Activated T-helper 9 cell treated with anti-CD3 and anti-CD28 coated beads, Interleukin-2, amount 50 U/mL, for 16 hours (primary cell): ENCODE measurements around the gene YARS1.

Experiments
- DNase-seq: peaks from one replicate; pipeline ENCODE4 v3.0.0-alpha.2; 2020; ENCODE audit warnings: low read depth

YARS1 gene

GRCh38 chr1:32817159-32817814, at the start of gene YARS1, which contains the start of gene S100PBP:
Gene YARS1, minus strand, starts transcription at chr1:32817358. Its CDS starts 114 bp downstream, at chr1:32817244.
Gene S100PBP, plus strand, starts transcription at chr1:32817653. Its CDS starts 8,447 bp downstream, at chr1:32826100.
- DNase-seq, result peak; percentile 100

GRCh38 chr1:32865639-32866405, 48.7 kb upstream of the YARS1 start:
- no peak for DNase-seq

- no peak for DNase-seq
These were observed 47.3 kb upstream of the YARS1 start for GRCh38 chr1:32864375-32865019.

GRCh38 chr1:32863881-32864245, 46.7 kb upstream of the YARS1 start:
- no peak for DNase-seq

GRCh38 chr1:32863218-32863880, 46.2 kb upstream of the YARS1 start:
- no peak for DNase-seq

- no peak for DNase-seq
These were observed 44.9 kb upstream of the YARS1 start for GRCh38 chr1:32861904-32862695.

GRCh38 chr1:32860566-32860965, 43.4 kb upstream of the YARS1 start:
- no peak for DNase-seq

GRCh38 chr1:32859915-32860314, 42.8 kb upstream of the YARS1 start:
- no peak for DNase-seq

GRCh38 chr1:32858791-32859190, 41.6 kb upstream of the YARS1 start:
- DNase-seq, result no peak

GRCh38 chr1:32858136-32858535, 41.0 kb upstream of the YARS1 start:
- no peak for DNase-seq

- DNase-seq, result no peak
These were observed 38.9 kb upstream of the YARS1 start for GRCh38 chr1:32855861-32856617.

- DNase-seq, result no peak
These were observed 31.4 kb upstream of the YARS1 start for GRCh38 chr1:32848354-32849063.

GRCh38 chr1:32831878-32832277, 14.7 kb upstream of the YARS1 start:
- DNase-seq, result no peak

GRCh38 chr1:32830092-32830852, 13.1 kb upstream of the YARS1 start:
- DNase-seq, result no peak

- DNase-seq, result no peak
These were observed 11.2 kb upstream of the YARS1 start for GRCh38 chr1:32828341-32828740.

GRCh38 chr1:32825181-32825580, 8.0 kb upstream of the YARS1 start:
- DNase-seq, result no peak

GRCh38 chr1:32818804-32819541, 1.8 kb upstream of the YARS1 start:
- DNase-seq, result no peak
